ENCODE measurements around the gene PLPP3. TPM values are rescaled to one million over a fixed set of nuclear protein-coding genes. Genes with fewer than 3 reads are reported as not detected.

The PLPP3 gene
- total and polyA plus RNA-seq, 2 donors (not counting 1 experiment from before 2014, with no cell fraction given), result 343 to 465 TPM

DNA sequence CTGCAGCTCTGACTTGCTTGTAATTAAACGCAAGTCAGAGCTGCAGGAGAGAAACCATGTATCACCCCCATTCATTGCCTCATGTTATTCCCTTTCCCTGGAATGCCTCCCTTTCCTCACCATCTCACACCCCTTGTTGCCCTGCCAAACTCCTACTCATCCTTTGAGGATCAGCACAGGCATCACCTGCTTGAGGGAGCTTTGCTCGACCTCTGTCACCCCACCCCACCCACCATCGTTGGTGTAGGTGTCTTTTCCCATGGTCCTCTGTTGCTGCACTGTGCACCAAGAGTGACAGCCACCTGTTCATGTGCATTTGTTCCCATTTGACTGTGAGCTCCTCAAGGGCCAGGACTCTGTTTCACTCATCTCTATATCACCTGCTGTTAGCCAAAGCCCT is 117.2 kb downstream of the PLPP3 start:
- Histone ChIP-seq H3K27ac (ENCODE audit: insufficient read depth, low read length) (no peak overlapping the region), H3K4me3 (replicated peaks in 1 of 4; ENCODE audit: control extremely low read depth in 1 of 4, insufficient read depth in 1 of 4, low read depth in 3 of 4, low read length in 4 of 4) (no peak overlapping the region), H3K9me3 (ENCODE audit: control insufficient read depth, insufficient read depth, low read depth, low read length) (no peaks in the 10 kb centered on the region), H4K20me1 (ENCODE audit: control insufficient read depth, extremely low read depth, insufficient read depth, low read length) (no peaks in the 10 kb centered on the region), H3K36me3 (ENCODE audit: control insufficient read depth, insufficient read depth, low read length) (no peaks in the 10 kb centered on the region), H3K27me3 (ENCODE audit: control insufficient read depth, insufficient read depth, low read length) (no peaks in the 10 kb centered on the region), H3K4me2 (ENCODE audit: extremely low read depth, insufficient read depth, low read length) (no peak overlapping the region), H2AFZ (ENCODE audit: low read length) (no peak overlapping the region), H3K9ac (ENCODE audit: insufficient read depth, low read length) (no peak overlapping the region), H3K79me2 (ENCODE audit: control insufficient read depth, insufficient read depth, low read length) (no peaks in the 10 kb centered on the region), H3K4me1 (ENCODE audit: control insufficient read depth, extremely low read depth, insufficient read depth, low read length) (no peaks in the 10 kb centered on the region)
- DNase-seq (ENCODE audit: low read depth in 2 of 2), result no peak
- TF ChIP-seq, protein P1, sequence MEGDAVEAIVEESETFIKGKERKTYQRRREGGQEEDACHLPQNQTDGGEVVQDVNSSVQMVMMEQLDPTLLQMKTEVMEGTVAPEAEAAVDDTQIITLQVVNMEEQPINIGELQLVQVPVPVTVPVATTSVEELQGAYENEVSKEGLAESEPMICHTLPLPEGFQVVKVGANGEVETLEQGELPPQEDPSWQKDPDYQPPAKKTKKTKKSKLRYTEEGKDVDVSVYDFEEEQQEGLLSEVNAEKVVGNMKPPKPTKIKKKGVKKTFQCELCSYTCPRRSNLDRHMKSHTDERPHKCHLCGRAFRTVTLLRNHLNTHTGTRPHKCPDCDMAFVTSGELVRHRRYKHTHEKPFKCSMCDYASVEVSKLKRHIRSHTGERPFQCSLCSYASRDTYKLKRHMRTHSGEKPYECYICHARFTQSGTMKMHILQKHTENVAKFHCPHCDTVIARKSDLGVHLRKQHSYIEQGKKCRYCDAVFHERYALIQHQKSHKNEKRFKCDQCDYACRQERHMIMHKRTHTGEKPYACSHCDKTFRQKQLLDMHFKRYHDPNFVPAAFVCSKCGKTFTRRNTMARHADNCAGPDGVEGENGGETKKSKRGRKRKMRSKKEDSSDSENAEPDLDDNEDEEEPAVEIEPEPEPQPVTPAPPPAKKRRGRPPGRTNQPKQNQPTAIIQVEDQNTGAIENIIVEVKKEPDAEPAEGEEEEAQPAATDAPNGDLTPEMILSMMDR (conservative IDR thresholded peaks at IDR 0.05 in 1 of 2, IDR thresholded peaks at IDR 0.05 in 1 of 2; ENCODE audit: low read depth in 1 of 2, low read length in 2 of 2), result no peak
- no peak for TF ChIP-seq EZH2 (IDR thresholded peaks at IDR 0.05; ENCODE audit: low read length, missing control alignments)

DNA sequence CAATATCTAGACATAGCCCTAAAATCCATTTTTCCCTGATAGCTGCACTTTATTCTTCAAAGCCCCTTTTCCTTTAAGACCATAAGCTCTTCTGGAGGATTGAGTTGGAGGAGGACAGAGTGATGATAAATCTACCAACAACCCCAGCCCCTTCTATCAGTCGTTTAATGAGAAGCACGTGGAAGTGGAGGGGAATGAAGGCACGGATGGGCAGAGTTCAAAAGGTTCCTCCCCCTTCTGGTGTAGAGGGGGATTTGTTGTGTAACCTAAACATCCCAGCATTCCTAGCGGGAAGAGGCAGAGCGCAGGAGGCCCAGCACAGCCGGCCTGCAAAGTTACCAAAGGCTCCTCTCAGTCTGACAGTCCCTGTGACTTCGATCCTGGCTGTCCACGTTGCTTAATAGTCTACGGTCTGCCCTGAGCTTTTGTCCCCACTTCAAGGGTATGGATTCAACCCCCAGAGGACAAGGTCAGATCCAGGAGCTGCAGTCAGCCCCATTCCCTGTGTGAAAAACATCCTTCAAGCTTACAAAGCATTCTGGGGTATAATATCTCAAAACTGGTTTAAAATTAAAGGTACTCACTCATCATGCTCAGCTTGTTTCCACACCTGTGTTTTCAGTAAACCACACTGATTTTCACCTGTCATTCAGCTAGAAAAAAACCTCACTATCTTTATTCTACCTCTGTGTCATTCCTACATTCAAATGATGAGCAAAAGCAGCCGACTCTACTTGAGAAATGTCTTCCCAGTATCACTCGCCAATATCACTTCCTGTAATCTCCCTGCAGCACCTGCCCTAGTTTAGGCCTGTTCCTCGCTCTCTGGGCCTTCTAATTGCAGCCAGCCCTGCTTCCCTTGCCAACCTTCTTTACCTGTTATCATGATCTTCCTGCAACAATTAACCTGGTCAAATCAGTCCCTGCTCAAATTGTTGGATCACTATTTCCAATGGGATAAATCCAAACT is 117.9 kb downstream of the PLPP3 start:
- Histone ChIP-seq H3K9me3 (ENCODE audit: control insufficient read depth, insufficient read depth, low read depth, low read length) (no peaks in the 10 kb centered on the region), H3K27ac (ENCODE audit: insufficient read depth, low read length) (no peak overlapping the region), H3K79me2 (ENCODE audit: control insufficient read depth, insufficient read depth, low read length) (no peaks in the 10 kb centered on the region), H3K4me1 (ENCODE audit: control insufficient read depth, extremely low read depth, insufficient read depth, low read length) (no peaks in the 10 kb centered on the region), H4K20me1 (ENCODE audit: control insufficient read depth, extremely low read depth, insufficient read depth, low read length) (no peaks in the 10 kb centered on the region), H3K36me3 (ENCODE audit: control insufficient read depth, insufficient read depth, low read length) (no peaks in the 10 kb centered on the region), H3K27me3 (ENCODE audit: control insufficient read depth, insufficient read depth, low read length) (no peaks in the 10 kb centered on the region), H3K4me2 (ENCODE audit: extremely low read depth, insufficient read depth, low read length) (no peak overlapping the region), H3K9ac (ENCODE audit: insufficient read depth, low read length) (no peak overlapping the region), H2AFZ (ENCODE audit: low read length) (no peak overlapping the region), H3K4me3 (replicated peaks in 1 of 4; ENCODE audit: control extremely low read depth in 1 of 4, insufficient read depth in 1 of 4, low read depth in 3 of 4, low read length in 4 of 4) (no peak overlapping the region)
- no peak for DNase-seq (ENCODE audit: low read depth in 2 of 2)
- no peak for TF ChIP-seq EZH2 (IDR thresholded peaks at IDR 0.05; ENCODE audit: low read length, missing control alignments)

DNA sequence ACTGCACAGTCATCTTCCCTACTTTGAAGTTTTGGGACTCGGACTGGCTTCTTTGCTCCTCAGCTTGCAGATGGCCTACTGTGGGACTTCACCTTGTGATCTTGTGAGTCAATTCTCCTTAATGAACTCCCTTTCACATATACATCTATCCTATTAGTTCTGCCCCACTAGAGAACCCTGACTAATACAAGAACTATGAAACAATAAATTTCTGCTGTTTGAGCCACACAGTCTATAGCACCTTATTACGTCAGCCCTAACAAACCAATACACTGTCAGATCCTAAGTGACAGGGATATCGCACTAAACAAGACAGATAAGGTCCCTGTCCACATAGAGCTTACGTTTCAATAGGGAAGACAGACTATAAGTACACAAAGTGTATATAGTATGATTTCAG is 120.1 kb downstream of the PLPP3 start:
- Histone ChIP-seq H3K4me3 (replicated peaks in 1 of 4; ENCODE audit: control extremely low read depth in 1 of 4, insufficient read depth in 1 of 4, low read depth in 3 of 4, low read length in 4 of 4) (no peak overlapping the region), H3K4me1 (ENCODE audit: control insufficient read depth, extremely low read depth, insufficient read depth, low read length) (no peaks in the 10 kb centered on the region), H3K9ac (ENCODE audit: insufficient read depth, low read length) (no peak overlapping the region), H3K4me2 (ENCODE audit: extremely low read depth, insufficient read depth, low read length) (no peak overlapping the region), H3K79me2 (ENCODE audit: control insufficient read depth, insufficient read depth, low read length) (no peaks in the 10 kb centered on the region), H4K20me1 (ENCODE audit: control insufficient read depth, extremely low read depth, insufficient read depth, low read length) (no peaks in the 10 kb centered on the region), H3K36me3 (ENCODE audit: control insufficient read depth, insufficient read depth, low read length) (no peaks in the 10 kb centered on the region), H3K27ac (ENCODE audit: insufficient read depth, low read length) (no peak overlapping the region), H3K9me3 (ENCODE audit: control insufficient read depth, insufficient read depth, low read depth, low read length) (no peaks in the 10 kb centered on the region), H2AFZ (ENCODE audit: low read length) (no peak overlapping the region), H3K27me3 (ENCODE audit: control insufficient read depth, insufficient read depth, low read length) (no peaks in the 10 kb centered on the region)
- no peak for TF ChIP-seq EZH2 (IDR thresholded peaks at IDR 0.05; ENCODE audit: low read length, missing control alignments)
- TF ChIP-seq, protein P1 (conservative IDR thresholded peaks at IDR 0.05 in 1 of 2, IDR thresholded peaks at IDR 0.05 in 1 of 2; ENCODE audit: low read depth in 1 of 2, low read length in 2 of 2), result no peak
- DNase-seq (ENCODE audit: low read depth in 2 of 2), result peak in 1 of 2 donors; percentile 42

Data from fibroblast of lung (primary cell).